Kidney epithelial cell (primary cell): ENCODE results near the gene RPS27L. TPM values are rescaled to one million over a fixed set of nuclear protein-coding genes. Genes with fewer than 3 reads are reported as not detected.
"Not testable (repeated sequence)": the region's sequence is repeated elsewhere in the genome, so short reads cannot be mapped to it uniquely, and the experiment has no call there.

ENCODE experiments used
- DNase-seq: peaks from one replicate; pipeline ENCODE4 v3.0.0-alpha.2; 2010; ENCODE audit warnings: low read depth
- H3K27me3 ChIP-seq: 2 replicates; pipeline ENCODE4 v1.6.0; 2011; ENCODE audit warnings: low read length; ENCODE audit not compliant: control insufficient read depth, insufficient read depth
- H3K36me3 ChIP-seq: 2 replicates; pipeline ENCODE4 v1.5.1; 2011; ENCODE audit warnings: low read length; ENCODE audit not compliant: control insufficient read depth, insufficient read depth
- H3K4me3 ChIP-seq: 2 replicates; pipeline ENCODE4 v1.5.1; 2011; ENCODE audit warnings: low read depth, mild to moderate bottlenecking, control low read depth, low read length
- CTCF ChIP-seq: IDR thresholded peaks from 2 replicates; pipeline ENCODE4 v1.5.1; 2011; ENCODE audit warnings: mild to moderate bottlenecking, moderate library complexity, low read length, control low read depth, inconsistent platforms; ENCODE audit not compliant: insufficient read depth, poor library complexity, severe bottlenecking
- total RNA-seq: library from RNA; depleted of rRNA; stranded (reverse); fragments of >200 nt; gene quantifications from 2 replicates; pipeline ENCODE4 v1.2.3, GENCODE V29; 2015

The RPS27L gene
- total RNA-seq, 1 donor from 2014 or later: 150 TPM

- TF ChIP-seq CTCF: no peak
- H3K27me3 ChIP-seq: no peaks in the 10 kb centered on the region
- no peaks in the 10 kb centered on the region for H3K36me3 ChIP-seq
- DNase-seq: peak; percentile 91
- no peak overlapping the region for H3K4me3 ChIP-seq
Measured at GRCh38 chr15:63107895-63108546, 49.3 kb downstream of the RPS27L start.

DNA sequence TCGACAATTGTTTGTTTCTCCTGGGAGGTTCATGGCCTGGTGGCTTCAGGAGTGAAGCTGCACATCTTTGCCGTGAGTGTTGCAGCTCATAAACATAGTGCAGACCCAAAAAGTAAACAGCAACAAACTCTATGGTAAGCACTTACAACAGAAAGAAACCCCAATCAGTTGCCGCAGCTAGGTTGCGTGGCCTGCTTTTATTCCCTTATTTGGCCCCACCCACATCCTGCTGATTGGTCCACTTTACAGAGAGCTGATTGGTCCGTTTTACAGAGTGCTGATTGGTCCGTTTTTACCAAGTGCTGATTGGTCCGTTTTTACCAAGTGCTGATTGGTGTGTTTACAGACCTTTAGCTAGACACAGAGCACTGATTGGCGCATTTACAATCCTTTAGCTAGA lies 51.9 kb downstream of the RPS27L start:
- H3K36me3 ChIP-seq, H3K4me3 ChIP-seq, H3K27me3 ChIP-seq, DNase-seq: not testable (repeated sequence)

DNA sequence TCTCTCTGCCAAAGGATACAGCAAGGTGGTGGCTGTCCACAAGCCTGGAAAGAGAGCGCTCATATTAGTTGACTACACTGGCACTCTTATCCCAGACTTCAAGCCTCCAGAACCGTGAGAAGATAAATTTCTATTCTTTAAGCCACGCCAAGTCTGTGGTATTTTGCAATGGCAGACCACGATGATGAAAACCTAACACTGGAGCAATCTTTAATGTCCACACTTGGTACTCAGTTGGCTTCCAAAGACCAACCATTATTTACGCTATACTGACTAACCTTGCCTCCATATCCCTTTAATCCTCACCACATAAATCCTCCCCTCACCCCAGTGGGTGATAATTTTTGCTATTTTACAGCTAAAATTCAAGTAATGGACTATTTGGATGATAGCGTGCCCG lies 52.5 kb downstream of the RPS27L start:
- TF ChIP-seq CTCF: no peak
- no peak overlapping the region for H3K4me3 ChIP-seq
- DNase-seq: no peak
- H3K27me3 ChIP-seq: no peaks in the 10 kb centered on the region
- H3K36me3 ChIP-seq: no peaks in the 10 kb centered on the region

DNA sequence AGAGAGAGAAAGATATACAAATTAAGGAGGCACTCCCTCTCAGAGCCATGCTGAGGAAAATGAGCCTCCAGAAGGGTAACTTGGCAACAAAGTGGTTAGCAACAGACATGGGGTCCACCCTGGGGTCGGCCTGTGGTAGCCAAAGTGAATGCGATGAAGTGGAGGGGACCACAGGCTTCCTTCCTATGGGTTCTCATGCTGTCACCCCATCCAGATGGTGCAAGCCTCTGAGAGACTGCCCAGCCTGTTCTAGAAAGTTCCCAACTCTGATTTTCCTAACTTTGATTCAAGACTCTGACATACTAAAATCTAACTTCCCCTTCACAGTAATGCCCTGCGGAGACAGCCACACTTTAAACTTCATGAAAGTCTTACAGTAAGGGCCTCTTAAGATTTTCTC lies 53.9 kb downstream of the RPS27L start:
- Histone ChIP-seq H3K36me3 (no peaks in the 10 kb centered on the region), H3K27me3 (no peaks in the 10 kb centered on the region), H3K4me3 (no peak overlapping the region)
- TF ChIP-seq CTCF: no peak
- DNase-seq: no peak

DNA sequence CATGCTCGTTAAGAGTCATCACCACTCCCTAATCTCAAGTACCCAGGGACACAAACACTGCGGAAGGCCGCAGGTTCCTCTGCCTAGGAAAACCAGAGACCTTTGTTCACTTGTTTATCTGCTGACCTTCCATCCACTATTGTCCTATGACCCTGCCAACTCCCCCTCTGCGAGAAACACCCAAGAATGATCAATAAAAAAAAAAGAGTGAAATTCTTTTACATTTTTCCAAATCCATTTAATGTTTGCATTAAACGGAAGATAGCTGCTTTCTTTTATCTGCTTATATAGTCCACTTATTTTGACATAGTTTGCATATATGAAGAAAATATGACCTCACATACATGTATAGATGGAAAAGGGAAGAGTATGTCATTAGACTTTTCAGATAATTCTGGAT lies 57.7 kb downstream of the RPS27L start:
- not testable (repeated sequence) for DNase-seq, H3K27me3 ChIP-seq, H3K36me3 ChIP-seq

GRCh38 chr15:63098901-63099300 lies 58.4 kb downstream of the RPS27L start:
- not testable (repeated sequence) for H3K4me3 ChIP-seq, H3K36me3 ChIP-seq, DNase-seq, H3K27me3 ChIP-seq

More for the DNA sequence above, 57.7 kb downstream of the RPS27L start:
- H3K4me3 ChIP-seq: not testable (repeated sequence)

Other genes with a start within 250 kb of the RPS27L start
- gene TPM1, start 114.7 kb downstream of the RPS27L start, total RNA-seq: 818 and 847 TPM in 2 replicates
- 10.7 and 11.6 TPM in 2 replicates for gene LACTB, start 35.6 kb downstream of the RPS27L start, total RNA-seq
- gene RAB8B, start 32.1 kb upstream of the RPS27L start, total RNA-seq: 21.5 and 28.9 TPM in 2 replicates
- gene APH1B, start 120.1 kb upstream of the RPS27L start, total RNA-seq: 10.2 and 12.1 TPM in 2 replicates
- gene CA12, start 224.4 kb upstream of the RPS27L start, total RNA-seq: 2.9 and 4.3 TPM in 2 replicates